ENCODE data around the gene MB.

DNA sequence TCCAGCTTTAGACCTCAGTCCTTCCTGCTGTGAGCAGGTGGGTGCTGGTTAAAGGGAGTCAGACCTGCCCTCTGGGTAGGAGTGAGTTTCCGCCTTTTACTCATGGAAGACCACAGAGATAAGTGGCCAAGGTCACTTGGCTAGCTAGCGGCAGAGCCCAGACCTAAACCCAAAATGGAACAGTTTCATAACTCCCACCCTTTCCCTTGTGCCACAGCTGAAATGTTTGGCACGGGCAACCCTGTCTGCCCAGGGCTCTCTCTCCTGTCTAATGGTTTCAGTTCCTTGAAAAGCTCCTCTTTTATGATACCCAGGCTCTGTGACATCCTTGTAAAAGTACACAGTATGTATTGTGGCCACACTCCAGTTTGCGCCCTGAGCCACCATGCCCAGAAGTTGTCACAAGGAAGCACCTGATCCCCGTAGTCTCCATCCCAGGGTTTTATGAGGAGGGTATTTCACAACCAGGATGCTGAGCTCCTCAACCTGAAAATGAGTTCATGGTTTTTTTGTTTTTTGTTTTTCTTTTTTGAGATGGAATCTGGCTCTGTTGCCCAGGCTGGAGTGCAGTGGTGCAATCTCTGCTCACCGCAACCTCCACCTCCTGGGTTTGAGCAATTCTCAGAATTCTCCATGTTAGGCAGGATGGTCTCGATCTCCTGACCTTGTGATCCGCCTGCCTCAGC, 5.1 kb downstream of the MB start:
- no peak for TF ChIP-seq POLR2A (IDR thresholded peaks at IDR 0.05; ENCODE audit: low read depth, low read length)
- no peak for TF ChIP-seq POLR2AphosphoS5 (IDR thresholded peaks at IDR 0.05; ENCODE audit: low read depth, low read length)

All from GM12891 (cell line).